ENCODE results near the gene MEF2C.

Gene MEF2C

GRCh38 chr5:88674356-88675167, 208.4 kb downstream of the MEF2C start:
- H3K27ac Mint-ChIP-seq, result peak overlapping the region; percentile 19 to 87 (median 45)
- H3K4me3 Mint-ChIP-seq, result peak overlapping the region; percentile 80 to 84 (median 81)
- no peak for TF ChIP-seq CTCF (IDR thresholded peaks at IDR 0.05; ENCODE audit: unreplicated experiment in 3 of 3)
- peaks cover 3% of the 10 kb centered on the region for H3K9me3 Mint-ChIP-seq
- no peaks in the 10 kb centered on the region for H3K36me3 Mint-ChIP-seq (ENCODE audit: low read depth)
- peaks cover 23% of the 10 kb centered on the region for H3K4me1 Mint-ChIP-seq
- H3K27me3 Mint-ChIP-seq (ENCODE audit: low read depth), result peaks cover 100% of the 10 kb centered on the region

- Mint-ChIP-seq H3K27ac (peak overlapping the region in 2 of 3 experiments; percentile 40 to 47), H3K9me3 (peaks cover 3% of the 10 kb centered on the region), H3K27me3 (ENCODE audit: low read depth) (peaks cover 100% of the 10 kb centered on the region), H3K4me1 (peaks cover 23% of the 10 kb centered on the region), H3K36me3 (ENCODE audit: low read depth) (no peaks in the 10 kb centered on the region), H3K4me3 (peak overlapping the region; percentile 80 to 82 (median 81))
- TF ChIP-seq CTCF (IDR thresholded peaks at IDR 0.05; ENCODE audit: unreplicated experiment in 3 of 3), result no peak
Measured at GRCh38 chr5:88673253-88674105, 209.5 kb downstream of the MEF2C start.

GRCh38 chr5:88672644-88673252, 210.2 kb downstream of the MEF2C start:
- H3K4me3 Mint-ChIP-seq, result peak overlapping the region; percentile 80 to 82 (median 82)

GRCh38 chr5:88671505-88672499, 211.2 kb downstream of the MEF2C start:
- Mint-ChIP-seq H3K4me3 (peak overlapping the region; percentile 76 to 82 (median 80)), H3K4me1 (peaks cover 28% of the 10 kb centered on the region), H3K9me3 (peaks cover 3% of the 10 kb centered on the region), H3K27ac (peak overlapping the region in 1 of 3 experiments; percentile 36), H3K36me3 (ENCODE audit: low read depth) (no peaks in the 10 kb centered on the region), H3K27me3 (ENCODE audit: low read depth) (peaks cover 100% of the 10 kb centered on the region)
- no peak for TF ChIP-seq CTCF (IDR thresholded peaks at IDR 0.05; ENCODE audit: unreplicated experiment in 3 of 3)

More at GRCh38 chr5:88672644-88673252, 210.2 kb downstream of the MEF2C start:
- H3K27ac Mint-ChIP-seq, result peak overlapping the region in 1 of 3 experiments; percentile 58
- no peaks in the 10 kb centered on the region for H3K36me3 Mint-ChIP-seq (ENCODE audit: low read depth)
- no peak for TF ChIP-seq CTCF (IDR thresholded peaks at IDR 0.05; ENCODE audit: unreplicated experiment in 3 of 3)
- peaks cover 23% of the 10 kb centered on the region for H3K4me1 Mint-ChIP-seq
- peaks cover 100% of the 10 kb centered on the region for H3K27me3 Mint-ChIP-seq (ENCODE audit: low read depth)
- peaks cover 3% of the 10 kb centered on the region for H3K9me3 Mint-ChIP-seq

GRCh38 chr5:88671106-88671504, 211.9 kb downstream of the MEF2C start:
- Mint-ChIP-seq H3K9me3 (peaks cover 3% of the 10 kb centered on the region), H3K4me3 (peak overlapping the region in 1 of 3 experiments; percentile 76), H3K36me3 (ENCODE audit: low read depth) (no peaks in the 10 kb centered on the region)

More at GRCh38 chr5:88671106-88671504, 211.9 kb downstream of the MEF2C start:
- peaks cover 100% of the 10 kb centered on the region for H3K27me3 Mint-ChIP-seq (ENCODE audit: low read depth)
- H3K27ac Mint-ChIP-seq, result no peak overlapping the region
- H3K4me1 Mint-ChIP-seq, result peaks cover 27% of the 10 kb centered on the region
- TF ChIP-seq CTCF (IDR thresholded peaks at IDR 0.05; ENCODE audit: unreplicated experiment in 3 of 3), result no peak

All from nephron (organoid).